Activated naive CD4-positive, alpha-beta T cell treated with anti-CD3 and anti-CD28 coated beads, Interleukin-2, amount 50 U/mL, for 16 hours (primary cell): ENCODE results near the gene CDK5R2.

Experiments used
- DNase-seq: peaks from one replicate; pipeline ENCODE4 v3.0.0-alpha.2; 2020

CDK5R2 gene

DNA sequence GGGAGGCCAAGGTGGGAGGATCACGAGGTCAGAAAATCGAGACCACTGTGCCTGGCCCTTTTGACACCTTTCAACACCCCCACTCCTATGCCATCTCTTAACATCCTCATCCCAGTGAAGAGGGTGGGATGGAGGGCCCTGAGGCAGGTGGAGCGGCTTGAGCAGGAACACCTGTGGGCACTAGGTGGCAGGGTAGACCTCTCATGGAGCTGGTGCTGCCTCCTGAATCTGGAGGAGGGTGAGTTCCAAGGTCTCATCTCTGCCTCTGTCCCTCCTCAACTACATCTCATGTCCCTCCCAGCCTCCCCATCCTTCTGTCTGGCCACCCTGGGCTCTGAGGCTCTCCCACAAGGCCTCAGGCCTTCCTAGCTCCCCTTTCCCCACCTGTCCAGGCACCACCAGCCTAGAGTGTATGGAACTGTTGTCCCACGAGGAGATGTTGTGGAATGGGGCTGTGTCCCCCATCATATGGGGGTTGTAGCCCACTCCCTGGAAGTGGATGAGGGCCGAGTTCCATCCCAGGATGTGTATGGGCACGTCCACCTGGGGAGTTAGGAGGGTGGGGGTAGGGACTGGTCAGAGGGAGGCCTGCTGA, 50.8 kb downstream of the CDK5R2 start:
- no peak for DNase-seq

DNA sequence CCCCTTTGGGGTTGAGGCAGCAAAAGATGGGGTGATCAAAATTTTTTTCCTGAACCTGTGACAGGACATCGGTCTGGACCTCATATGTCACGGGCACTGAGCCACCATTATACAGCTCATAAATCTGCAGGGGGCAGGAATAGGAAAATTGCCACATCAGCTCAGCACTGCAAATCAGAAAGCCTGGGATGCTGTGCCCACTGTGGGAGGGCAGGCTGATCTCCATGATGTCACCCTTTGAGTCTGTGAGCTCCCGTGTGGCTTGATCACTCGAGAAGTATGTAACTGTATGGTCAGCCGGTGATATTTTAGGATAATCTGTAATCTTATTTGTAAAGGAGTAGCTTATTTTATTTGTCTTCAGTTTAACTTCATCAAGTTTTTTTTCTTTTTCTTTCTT, 51.4 kb downstream of the CDK5R2 start:
- no peak for DNase-seq
